SK-N-SH treated with all-trans-retinoic acid at 6 μM for 48 hours (cell line): ENCODE data around the gene PAPSS1.

Experiments
- ATAC-seq: fragments of 200-7000 bp; cut with Tn5 transposase; 3 replicates; pipeline ENCODE4 v1.9.1; 2020; ENCODE audit warnings: mild to moderate bottlenecking, moderate library complexity
- ARNTL ChIP-seq: fragments of 450-650 bp; formaldehyde crosslinking; IDR thresholded peaks from 2 replicates; pipeline ENCODE4 v1.5.0; 2020; ENCODE audit warnings: low read depth, mild to moderate bottlenecking, moderate library complexity, borderline replicate concordance
- BACH2 ChIP-seq: fragments of 250-450 bp; sonication (Bioruptor Pico); IDR thresholded peaks from 2 replicates; pipeline ENCODE4 v1.9.0; 2021; ENCODE audit warnings: mild to moderate bottlenecking, borderline replicate concordance
- CSDC2 ChIP-seq: fragments of 250-450 bp; sonication (Bioruptor Pico); IDR thresholded peaks from 2 replicates; pipeline ENCODE4 v1.5.0; 2020; ENCODE audit warnings: mild to moderate bottlenecking, moderate library complexity
- CSRNP3 ChIP-seq: fragments of 250-450 bp; sonication (Bioruptor Pico); IDR thresholded peaks from 2 replicates; pipeline ENCODE4 v1.5.1; 2021; ENCODE audit warnings: mild to moderate bottlenecking, moderate library complexity
- ESRRG ChIP-seq: fragments of 250-450 bp; sonication (Bioruptor Pico); IDR thresholded peaks from 2 replicates; pipeline ENCODE4 v1.6.1; 2021; ENCODE audit warnings: mild to moderate bottlenecking
- GLIS3 ChIP-seq: fragments of 250-450 bp; sonication (Bioruptor Pico); IDR thresholded peaks from 2 replicates; pipeline ENCODE4 v1.5.0; 2020; ENCODE audit warnings: mild to moderate bottlenecking, moderate library complexity
- ISL1 ChIP-seq: fragments of 250-450 bp; sonication (Bioruptor Pico); IDR thresholded peaks from 2 replicates; pipeline ENCODE4 v2.1.2; 2022; ENCODE audit warnings: mild to moderate bottlenecking, moderate library complexity
- OSR1 ChIP-seq: fragments of 250-450 bp; sonication (Bioruptor Pico); IDR thresholded peaks from 2 replicates; pipeline ENCODE4 v1.8.0; 2022; ENCODE audit warnings: moderate library complexity, mild to moderate bottlenecking, inconsistent platforms
- POU6F1 ChIP-seq: fragments of 250-450 bp; sonication (Bioruptor Pico); IDR thresholded peaks from 2 replicates; pipeline ENCODE4 v1.8.0; 2021; ENCODE audit warnings: low read depth, mild to moderate bottlenecking, moderate library complexity, borderline replicate concordance
- PPARA ChIP-seq: fragments of 250-450 bp; sonication (Bioruptor Pico); IDR thresholded peaks from 2 replicates; pipeline ENCODE4 v1.5.0; 2020; ENCODE audit warnings: mild to moderate bottlenecking, borderline replicate concordance
- RARB ChIP-seq: fragments of 250-450 bp; sonication (Bioruptor Pico); IDR thresholded peaks from 2 replicates; pipeline ENCODE4 v1.8.0; 2021; ENCODE audit warnings: mild to moderate bottlenecking, moderate library complexity
- SNAI2 ChIP-seq: fragments of 250-450 bp; sonication (Bioruptor Pico); IDR thresholded peaks from 2 replicates; pipeline ENCODE4 v1.5.0; 2020; ENCODE audit warnings: mild to moderate bottlenecking, moderate library complexity
- TCF4 ChIP-seq: fragments of 250-450 bp; sonication (Bioruptor Pico); IDR thresholded peaks from 2 replicates; pipeline ENCODE4 v1.8.0; 2021; ENCODE audit warnings: mild to moderate bottlenecking, moderate library complexity, borderline replicate concordance
- TOX ChIP-seq: fragments of 250-450 bp; sonication (Bioruptor Pico); IDR thresholded peaks from 2 replicates; pipeline ENCODE4 v1.8.0; 2021; ENCODE audit warnings: mild to moderate bottlenecking, moderate library complexity, borderline replicate concordance
- TSHZ2 ChIP-seq: fragments of 250-450 bp; sonication (Bioruptor Pico); IDR thresholded peaks from 2 replicates; pipeline ENCODE4 v1.5.0; 2020; ENCODE audit warnings: mild to moderate bottlenecking, moderate library complexity
- ZC3H10 ChIP-seq: fragments of 250-450 bp; sonication (Bioruptor Pico); IDR thresholded peaks from 2 replicates; pipeline ENCODE4 v1.5.1; 2021; ENCODE audit warnings: mild to moderate bottlenecking, moderate library complexity
- ZFP3 ChIP-seq: fragments of 250-450 bp; sonication (Bioruptor Pico); IDR thresholded peaks from 2 replicates; pipeline ENCODE4 v1.5.0; 2020; ENCODE audit warnings: mild to moderate bottlenecking, moderate library complexity
- ZFP30 ChIP-seq: fragments of 450-650 bp; formaldehyde crosslinking; IDR thresholded peaks from 2 replicates; pipeline ENCODE4 v1.5.0; 2022; ENCODE audit warnings: mild to moderate bottlenecking, moderate library complexity
- ZNF565 ChIP-seq: fragments of 450-650 bp; formaldehyde crosslinking; conservative IDR thresholded peaks from 2 replicates; pipeline ENCODE4 v1.5.0; 2020; ENCODE audit warnings: low read depth, mild to moderate bottlenecking, moderate library complexity
- ZNF70 ChIP-seq: fragments of 450-650 bp; formaldehyde crosslinking; IDR thresholded peaks from 2 replicates; pipeline ENCODE4 v1.5.0; 2020; ENCODE audit warnings: mild to moderate bottlenecking, moderate library complexity
- ZNF8 ChIP-seq: fragments of 450-650 bp; formaldehyde crosslinking; IDR thresholded peaks from 2 replicates; pipeline ENCODE4 v1.5.0; 2020; ENCODE audit warnings: mild to moderate bottlenecking, moderate library complexity
- TF ChIP-seq, protein P1 (sequence below): fragments of 250-450 bp; sonication (Bioruptor Pico); IDR thresholded peaks from 2 replicates; pipeline ENCODE4 v1.5.1; 2020; ENCODE audit warnings: low read depth, mild to moderate bottlenecking, moderate library complexity

The PAPSS1 gene

GRCh38 chr4:107624024-107624423 lies 96.0 kb downstream of the PAPSS1 start:
- no peak for ATAC-seq

GRCh38 chr4:107622006-107622405 lies 98.0 kb downstream of the PAPSS1 start:
- TF ChIP-seq, protein P1, sequence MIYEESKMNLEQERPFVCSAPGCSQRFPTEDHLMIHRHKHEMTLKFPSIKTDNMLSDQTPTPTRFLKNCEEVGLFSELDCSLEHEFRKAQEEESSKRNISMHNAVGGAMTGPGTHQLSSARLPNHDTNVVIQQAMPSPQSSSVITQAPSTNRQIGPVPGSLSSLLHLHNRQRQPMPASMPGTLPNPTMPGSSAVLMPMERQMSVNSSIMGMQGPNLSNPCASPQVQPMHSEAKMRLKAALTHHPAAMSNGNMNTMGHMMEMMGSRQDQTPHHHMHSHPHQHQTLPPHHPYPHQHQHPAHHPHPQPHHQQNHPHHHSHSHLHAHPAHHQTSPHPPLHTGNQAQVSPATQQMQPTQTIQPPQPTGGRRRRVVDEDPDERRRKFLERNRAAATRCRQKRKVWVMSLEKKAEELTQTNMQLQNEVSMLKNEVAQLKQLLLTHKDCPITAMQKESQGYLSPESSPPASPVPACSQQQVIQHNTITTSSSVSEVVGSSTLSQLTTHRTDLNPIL (CRISPR knock-in tag) = no peak
- TF ChIP-seq TSHZ2 (no peak), OSR1 (CRISPR knock-in tag) (no peak), CSRNP3 (CRISPR knock-in tag) (no peak), POU6F1 (no peak), TCF4 (CRISPR knock-in tag) (no peak), PPARA (CRISPR knock-in tag) (no peak), TOX (CRISPR knock-in tag) (no peak), ISL1 (CRISPR knock-in tag) (no peak), CSDC2 (no peak), SNAI2 (CRISPR knock-in tag) (no peak), ARNTL (CRISPR knock-in tag) (no peak), ZC3H10 (CRISPR knock-in tag) (no peak), ZNF565 (CRISPR knock-in tag) (no peak), ESRRG (CRISPR knock-in tag) (no peak), ZNF8 (CRISPR knock-in tag) (no peak), ZNF70 (CRISPR knock-in tag) (no peak), BACH2 (CRISPR knock-in tag) (no peak), ZFP30 (CRISPR knock-in tag) (no peak), ZFP3 (CRISPR knock-in tag) (no peak)
- ATAC-seq = no peak

More at GRCh38 chr4:107624024-107624423, 96.0 kb downstream of the PAPSS1 start:
- TF ChIP-seq ARNTL (CRISPR knock-in tag) (no peak), ZNF70 (CRISPR knock-in tag) (no peak)

- peak; percentile 42; the same call in 2 of the 3 replicates for ATAC-seq
- TF ChIP-seq ZNF565 (CRISPR knock-in tag) (no peak), TCF4 (CRISPR knock-in tag) (no peak), RARB (no peak), CSRNP3 (CRISPR knock-in tag) (no peak), ISL1 (CRISPR knock-in tag) (no peak), OSR1 (CRISPR knock-in tag) (no peak), ZFP30 (CRISPR knock-in tag) (no peak), GLIS3 (CRISPR knock-in tag) (no peak), POU6F1 (no peak), BACH2 (CRISPR knock-in tag) (no peak), ZNF8 (CRISPR knock-in tag) (no peak), ARNTL (CRISPR knock-in tag) (no peak), TSHZ2 (no peak)
These were observed 100.3 kb downstream of the PAPSS1 start for GRCh38 chr4:107619731-107620130.
